M059J (cell line): ENCODE results near the gene SEPHS1. TPM values are rescaled to one million over a fixed set of nuclear protein-coding genes. Genes with fewer than 3 reads are reported as not detected.

ENCODE experiments used
- DNase-seq: peaks from one replicate; pipeline ENCODE4 v3.0.0-alpha.2; 2012; ENCODE audit warnings: low read depth
- total RNA-seq: library from RNA; depleted of rRNA; stranded (reverse); fragments of >200 nt; shearing (Covaris generic); gene quantifications from 2 replicates; pipeline ENCODE4 v1.2.3, GENCODE V29; 2014

Gene SEPHS1
- total RNA-seq, 1 experiment from 2014 or later: 26.5 TPM

DNA sequence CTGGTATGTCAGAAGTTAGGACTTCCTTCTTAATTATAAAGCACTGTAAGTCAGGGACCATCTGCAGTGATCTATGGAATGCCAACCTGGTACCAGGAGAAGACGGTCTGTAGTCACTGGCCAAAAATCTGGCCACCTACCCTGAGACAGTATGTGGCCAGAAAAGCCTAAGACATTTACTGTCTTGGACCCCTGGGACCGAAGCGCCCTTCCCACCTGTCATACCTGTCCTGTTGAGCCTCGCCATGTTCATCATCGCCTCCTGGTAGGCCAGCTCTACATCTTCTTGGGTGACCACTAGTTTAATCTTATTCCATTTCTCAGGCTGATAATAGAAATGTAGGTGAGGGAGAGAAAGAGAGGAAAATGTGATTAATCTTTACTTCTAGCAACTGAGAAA is 20.0 kb downstream of the SEPHS1 start:
- no peak for DNase-seq

GRCh38 chr10:13327534-13327933 is 20.6 kb downstream of the SEPHS1 start:
- DNase-seq: no peak

GRCh38 chr10:13322615-13323148 is 25.4 kb downstream of the SEPHS1 start:
- no peak for DNase-seq

DNA sequence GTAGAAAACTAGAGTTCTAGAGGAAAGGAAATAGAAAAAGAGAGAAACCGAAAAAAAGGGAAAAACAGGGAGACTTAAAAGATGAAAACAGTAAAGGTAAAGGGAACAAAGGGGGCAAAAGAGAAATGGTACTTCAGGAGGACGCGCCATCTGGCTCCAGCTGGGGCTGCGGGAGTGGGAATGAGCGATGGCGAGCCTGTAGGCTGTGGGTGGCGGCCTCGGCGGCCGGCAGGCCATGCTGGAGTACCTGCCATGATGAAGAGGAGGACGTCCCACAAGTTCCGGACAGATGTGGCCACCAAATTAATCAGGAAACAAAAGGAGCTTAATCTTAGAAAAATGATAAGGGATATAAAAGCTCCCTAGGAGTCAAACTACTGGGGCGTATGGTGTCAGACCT is 26.5 kb downstream of the SEPHS1 start:
- DNase-seq: no peak

- no peak for DNase-seq
Observed at GRCh38 chr10:13319166-13319565, 28.9 kb downstream of the SEPHS1 start.

DNA sequence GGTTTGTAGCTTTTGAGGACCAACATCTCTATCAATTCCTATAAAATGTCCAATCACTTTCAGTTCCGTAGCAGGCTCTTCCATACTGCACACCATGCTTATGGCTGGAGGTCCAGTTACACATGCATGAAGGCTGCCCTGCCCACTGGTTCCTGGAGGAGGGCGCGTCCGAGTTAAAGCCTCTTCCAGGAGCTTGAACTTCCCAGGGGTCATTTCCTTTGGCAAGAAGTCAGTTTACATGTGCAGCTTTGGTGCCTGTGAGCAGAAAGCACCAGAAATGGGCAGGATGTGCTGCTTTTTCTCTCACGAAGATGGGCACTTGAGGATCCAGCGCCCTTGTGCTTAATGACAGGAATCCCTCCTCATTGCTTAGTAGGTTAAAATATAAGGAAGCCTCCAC is 30.6 kb downstream of the SEPHS1 start:
- DNase-seq: no peak

- DNase-seq: no peak
Observed at GRCh38 chr10:13316635-13317311, 31.3 kb downstream of the SEPHS1 start.

DNA sequence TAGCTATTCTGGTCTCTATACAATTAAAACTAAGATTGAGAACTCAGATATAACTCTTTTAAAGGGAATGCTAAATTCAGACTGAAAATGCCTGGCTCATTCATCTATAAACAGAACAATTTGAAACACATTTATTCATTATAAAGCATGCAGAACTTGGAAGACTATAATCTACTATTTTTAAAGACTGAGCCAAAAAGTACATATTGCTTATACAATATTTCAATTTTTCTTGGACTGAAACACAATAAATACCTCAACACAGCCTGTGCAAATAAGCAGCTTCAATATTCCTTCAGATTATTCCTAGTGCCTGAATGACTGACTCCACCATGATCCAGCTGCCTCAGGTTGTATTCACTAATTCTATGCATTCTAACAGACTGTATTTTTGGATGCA is 32.7 kb downstream of the SEPHS1 start:
- no peak for DNase-seq

GRCh38 chr10:13311177-13311575 is 36.9 kb downstream of the SEPHS1 start:
- no peak for DNase-seq

- DNase-seq: no peak
Observed at GRCh38 chr10:13310518-13311176, 37.4 kb downstream of the SEPHS1 start.

- DNase-seq: no peak
Observed at GRCh38 chr10:13309792-13310191, 38.3 kb downstream of the SEPHS1 start.

DNA sequence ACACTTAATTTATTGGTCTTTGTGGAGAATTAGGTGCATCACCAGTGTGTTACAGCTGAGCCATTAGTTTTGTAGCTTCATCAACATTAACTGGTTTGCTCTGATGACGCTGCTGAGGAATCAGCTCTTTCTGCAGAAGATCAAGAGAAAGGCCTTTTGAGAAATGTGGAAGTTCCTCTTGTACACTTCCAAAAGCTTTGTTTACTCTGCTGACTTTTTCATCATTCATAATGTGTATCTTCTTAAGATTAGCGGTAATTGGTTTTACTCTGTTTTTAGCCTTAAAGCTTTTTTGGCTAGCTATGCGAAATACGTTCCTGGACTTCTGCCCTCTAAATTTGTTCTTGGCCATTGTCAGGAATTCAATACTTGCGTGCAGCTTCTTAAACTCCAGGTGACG is 40.0 kb downstream of the SEPHS1 start:
- DNase-seq: no peak

GRCh38 chr10:13306103-13306502 is 42.0 kb downstream of the SEPHS1 start:
- DNase-seq: no peak

- no peak for DNase-seq
Observed at GRCh38 chr10:13302821-13303555, 45.1 kb downstream of the SEPHS1 start.

DNA sequence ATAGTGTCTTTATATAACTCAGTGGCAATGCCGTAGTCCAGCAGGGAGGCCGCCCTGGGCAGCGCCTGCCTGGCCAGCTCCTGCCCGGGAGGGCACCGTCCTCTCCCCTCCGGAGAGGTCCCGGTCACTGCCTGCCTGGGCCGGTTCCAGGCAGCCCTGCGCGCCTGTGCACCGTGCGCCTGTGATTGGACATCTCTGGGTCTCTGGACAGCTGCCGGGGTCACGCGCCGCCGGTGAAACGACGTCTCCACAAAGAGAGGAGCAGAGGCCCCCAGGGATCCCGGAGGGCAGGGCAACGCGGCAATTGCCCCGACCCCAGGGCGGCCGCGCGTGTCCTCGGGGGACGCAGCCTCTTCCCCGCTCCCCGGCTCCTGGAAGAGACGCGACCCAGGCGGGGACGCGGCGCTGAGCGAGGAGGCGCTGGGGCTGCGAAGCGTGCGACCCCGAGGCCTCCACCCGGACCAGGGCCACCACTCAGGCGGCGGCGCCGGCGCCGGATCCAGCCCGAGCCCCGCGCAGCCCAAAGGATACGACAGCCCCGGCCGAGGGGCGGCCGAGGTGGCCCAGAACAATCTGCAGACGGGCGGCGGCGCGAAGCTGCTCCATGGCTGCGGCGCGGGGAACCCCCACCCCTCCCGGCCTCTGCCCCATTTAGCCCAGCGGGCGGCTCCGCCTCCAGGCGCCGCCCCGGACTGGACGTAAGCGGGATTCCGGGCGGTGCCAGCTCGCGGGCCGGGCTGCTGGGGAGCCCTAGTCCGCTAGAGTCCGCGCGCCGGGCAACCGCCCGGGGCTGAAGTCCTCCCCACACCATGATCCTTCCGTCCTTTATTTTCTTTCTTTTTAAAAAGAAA is 48.4 kb downstream of the SEPHS1 start, which contains the start of gene PHYH:
Gene PHYH (minus strand): TSS at position 628 of the 851 bp plus-strand sequence. CDS start 22 bp downstream, at position 606.
- peak; percentile 75 for DNase-seq

DNA sequence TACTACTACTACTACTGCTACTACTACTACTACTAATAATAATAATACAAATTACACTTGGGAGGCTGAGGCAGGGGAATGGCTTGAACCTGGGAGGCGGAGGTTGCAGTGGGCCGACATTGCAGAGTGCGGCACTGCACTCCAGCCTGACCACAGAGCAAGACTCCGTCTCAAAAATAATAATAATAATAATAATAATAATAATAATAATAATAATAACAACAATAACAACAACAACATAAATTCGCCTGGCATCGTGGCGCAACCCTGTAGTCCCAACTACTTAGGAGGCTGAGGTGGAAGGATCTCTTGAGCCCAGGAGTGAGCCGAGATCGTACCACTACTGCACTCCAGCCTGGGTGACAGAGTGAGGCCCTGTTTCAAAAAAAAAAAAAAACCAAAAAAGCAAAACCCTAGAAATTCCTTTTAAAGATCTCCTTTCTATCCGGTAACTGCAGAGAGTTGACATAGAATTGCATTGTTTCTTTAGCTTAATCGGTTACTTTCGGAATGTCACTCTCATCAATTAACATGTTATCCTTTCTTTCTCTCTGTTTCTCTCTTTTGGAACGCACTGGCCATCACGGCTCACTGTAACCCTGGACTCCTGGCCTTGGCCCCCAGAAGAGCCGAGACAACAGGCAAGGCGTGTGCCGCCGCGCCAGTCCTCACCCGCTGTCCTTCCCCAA is 49.2 kb downstream of the SEPHS1 start:
- no peak for DNase-seq

GRCh38 chr10:13296476-13296875 is 51.6 kb downstream of the SEPHS1 start:
- DNase-seq: no peak

DNA sequence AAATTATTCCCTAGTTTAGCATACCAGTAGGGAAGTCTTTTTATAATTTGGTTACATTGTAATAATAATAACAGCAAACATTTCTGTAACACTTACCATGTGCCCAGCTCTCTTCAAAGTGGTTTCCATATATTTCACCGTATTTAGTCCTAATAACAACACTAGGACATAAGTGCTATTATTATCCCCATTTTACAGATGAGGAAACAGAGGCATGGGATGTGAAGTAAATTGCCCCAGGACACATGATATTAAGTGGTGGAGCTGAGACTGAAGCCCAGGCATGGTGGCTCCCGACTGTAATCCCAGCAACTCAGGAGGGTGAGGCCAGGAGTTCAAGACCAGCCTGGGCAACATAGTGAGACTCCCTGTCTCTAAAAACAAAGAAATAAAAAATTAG is 53.3 kb downstream of the SEPHS1 start:
- no peak for DNase-seq

- DNase-seq: no peak
Observed at GRCh38 chr10:13291821-13292773, 56.0 kb downstream of the SEPHS1 start.

DNA sequence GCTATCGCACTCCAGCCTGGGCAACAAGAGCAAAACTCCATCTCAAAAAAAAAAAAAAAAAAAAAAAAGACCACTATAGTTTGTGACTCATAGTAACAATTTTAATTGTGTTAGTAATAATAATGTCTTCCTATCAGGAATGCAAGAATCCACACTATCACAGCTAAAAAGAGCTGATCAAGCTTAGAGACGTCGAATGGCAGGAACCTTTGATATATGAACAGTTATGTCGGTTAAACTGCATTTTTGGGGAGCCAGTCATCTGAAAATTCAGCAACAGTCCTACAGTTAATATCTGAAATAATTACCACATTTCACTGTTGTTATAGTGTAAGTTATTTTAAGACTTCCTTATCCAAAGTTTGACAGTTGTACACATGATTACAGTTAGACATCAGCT is 57.0 kb downstream of the SEPHS1 start:
- DNase-seq: no peak
